ENCODE measurements around the gene MLLT3.

- no peak for TF ChIP-seq POLR2A (IDR thresholded peaks at IDR 0.05)
- TF ChIP-seq, protein P1, sequence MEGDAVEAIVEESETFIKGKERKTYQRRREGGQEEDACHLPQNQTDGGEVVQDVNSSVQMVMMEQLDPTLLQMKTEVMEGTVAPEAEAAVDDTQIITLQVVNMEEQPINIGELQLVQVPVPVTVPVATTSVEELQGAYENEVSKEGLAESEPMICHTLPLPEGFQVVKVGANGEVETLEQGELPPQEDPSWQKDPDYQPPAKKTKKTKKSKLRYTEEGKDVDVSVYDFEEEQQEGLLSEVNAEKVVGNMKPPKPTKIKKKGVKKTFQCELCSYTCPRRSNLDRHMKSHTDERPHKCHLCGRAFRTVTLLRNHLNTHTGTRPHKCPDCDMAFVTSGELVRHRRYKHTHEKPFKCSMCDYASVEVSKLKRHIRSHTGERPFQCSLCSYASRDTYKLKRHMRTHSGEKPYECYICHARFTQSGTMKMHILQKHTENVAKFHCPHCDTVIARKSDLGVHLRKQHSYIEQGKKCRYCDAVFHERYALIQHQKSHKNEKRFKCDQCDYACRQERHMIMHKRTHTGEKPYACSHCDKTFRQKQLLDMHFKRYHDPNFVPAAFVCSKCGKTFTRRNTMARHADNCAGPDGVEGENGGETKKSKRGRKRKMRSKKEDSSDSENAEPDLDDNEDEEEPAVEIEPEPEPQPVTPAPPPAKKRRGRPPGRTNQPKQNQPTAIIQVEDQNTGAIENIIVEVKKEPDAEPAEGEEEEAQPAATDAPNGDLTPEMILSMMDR (IDR thresholded peaks at IDR 0.05), result no peak
Observed at GRCh38 chr9:20570756-20571155, 51.5 kb downstream of the MLLT3 start.

Measured in thyroid gland (tissue), 4 donors.